ENCODE data around the gene PRR18. TPM values are rescaled to one million over a fixed set of nuclear protein-coding genes. Genes with fewer than 3 reads are reported as not detected.

PRR18 gene
- total and polyA plus RNA-seq, 4 donors: 3.2 to 15.4 (median 9.2) TPM

DNA sequence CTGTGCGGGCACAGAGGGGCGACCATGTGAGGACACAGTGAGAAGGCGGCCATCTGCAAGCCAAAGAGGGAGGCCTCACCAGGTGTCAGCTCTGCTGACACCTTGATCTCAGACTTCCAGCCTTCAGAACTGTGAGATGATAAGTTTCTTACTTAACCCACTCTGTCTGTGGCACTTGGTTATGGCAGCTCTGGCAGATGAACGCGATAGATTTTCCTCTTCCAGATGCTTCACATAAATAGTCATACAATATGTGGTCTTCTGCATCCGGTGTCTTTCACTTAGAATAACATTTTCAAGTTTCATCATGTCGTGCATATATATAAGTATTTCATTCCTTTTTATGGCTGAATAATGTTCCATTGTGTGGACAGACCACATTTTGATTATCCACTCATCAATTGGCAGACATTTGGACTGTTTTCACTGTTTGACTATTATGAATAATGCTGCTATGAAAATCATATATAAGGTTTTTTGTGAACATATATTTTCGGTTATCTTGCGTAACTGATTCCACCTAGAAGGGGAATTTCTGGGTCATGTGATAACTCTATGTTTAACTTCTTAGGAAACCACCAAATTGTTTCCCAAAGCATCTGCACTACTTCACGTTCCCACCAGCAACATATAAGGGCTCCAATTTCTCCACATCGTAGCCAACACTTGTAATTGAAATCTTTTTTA lies 30.2 kb downstream of the PRR18 start:
- peaks cover 3% of the 10 kb centered on the region for H3K27me3 ChIP-seq (ENCODE audit: control insufficient read depth, insufficient read depth, low read length)
- H3K27ac ChIP-seq (ENCODE audit: low read depth, low read length): no peak overlapping the region
- no peak for DNase-seq (ENCODE audit: low read depth in 4 of 6, low spot score in 6 of 6)
- 63% methylated on average over 3 of the region's 11 CpGs for WGBS (ENCODE audit: insufficient coverage)
- H3K4me1 ChIP-seq (ENCODE audit: control insufficient read depth, insufficient read depth, low read length): peaks cover 24% of the 10 kb centered on the region
- no peaks in the 10 kb centered on the region for H3K36me3 ChIP-seq (ENCODE audit: control insufficient read depth, insufficient read depth, low read length)
- no peak overlapping the region for H3K4me3 ChIP-seq (ENCODE audit: low read depth, low read length)
- no peaks in the 10 kb centered on the region for H3K9me3 ChIP-seq (ENCODE audit: control insufficient read depth, insufficient read depth, low read length)

DNA sequence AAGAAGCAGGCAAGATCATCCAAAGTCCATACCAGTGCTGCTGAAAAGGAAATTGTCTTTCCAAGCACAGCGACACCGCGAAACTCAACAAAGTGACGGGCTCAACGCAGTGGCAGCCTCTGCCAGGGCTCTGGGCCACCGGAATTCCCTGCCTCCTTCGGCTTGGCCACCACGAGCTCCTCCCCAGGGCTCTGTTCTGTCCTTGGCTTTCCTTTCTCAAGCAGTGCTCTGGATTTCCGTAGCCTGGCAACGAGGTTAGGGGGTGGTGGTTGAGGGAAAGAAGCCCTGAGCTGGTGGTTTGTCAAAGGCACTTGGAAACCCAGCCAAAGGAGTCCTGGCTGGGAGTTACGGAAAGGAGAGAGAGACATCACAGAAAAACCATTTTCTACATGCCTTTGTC lies 31.2 kb downstream of the PRR18 start:
- Histone ChIP-seq H3K4me3 (ENCODE audit: low read depth, low read length) (peak overlapping the region; percentile 16), H3K27me3 (ENCODE audit: control insufficient read depth, insufficient read depth, low read length) (peaks cover 3% of the 10 kb centered on the region), H3K27ac (ENCODE audit: low read depth, low read length) (peak overlapping the region; percentile 78), H3K9me3 (ENCODE audit: control insufficient read depth, insufficient read depth, low read length) (no peaks in the 10 kb centered on the region), H3K4me1 (ENCODE audit: control insufficient read depth, insufficient read depth, low read length) (peaks cover 24% of the 10 kb centered on the region), H3K36me3 (ENCODE audit: control insufficient read depth, insufficient read depth, low read length) (no peaks in the 10 kb centered on the region)
- WGBS (ENCODE audit: insufficient coverage): 19% methylated on average over 10 of the region's 11 CpGs
- DNase-seq (ENCODE audit: low read depth in 4 of 6, low spot score in 6 of 6): peak; percentile 60 to 93 (median 80)

DNA sequence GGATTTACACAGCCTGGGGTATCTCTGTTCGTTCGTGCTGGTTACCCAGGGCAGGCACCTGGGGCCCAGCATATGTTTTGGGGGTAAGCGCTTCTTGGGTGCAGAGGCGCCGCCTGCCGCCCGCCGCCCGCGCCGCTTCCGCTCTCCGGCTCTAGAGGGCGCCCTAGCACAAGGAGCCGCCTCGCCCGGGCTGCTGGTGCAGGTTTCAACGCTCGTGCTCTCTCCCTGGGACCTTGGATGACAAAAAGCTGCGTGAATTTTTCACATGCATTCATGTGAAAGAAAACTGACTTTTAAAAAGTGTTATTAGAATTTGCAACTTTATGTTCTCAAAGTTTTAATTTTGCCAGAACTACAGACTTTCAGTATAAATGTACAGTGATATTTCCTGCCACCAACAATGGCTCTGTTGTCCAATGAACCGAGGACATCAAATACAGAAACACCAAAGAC lies 32.5 kb downstream of the PRR18 start:
- peak in 4 of 6 donors; percentile 36 to 81 (median 54) for DNase-seq (ENCODE audit: low read depth in 4 of 6, low spot score in 6 of 6)
- Histone ChIP-seq H3K27ac (ENCODE audit: low read depth, low read length) (no peak overlapping the region), H3K4me1 (ENCODE audit: control insufficient read depth, insufficient read depth, low read length) (peaks cover 24% of the 10 kb centered on the region), H3K4me3 (ENCODE audit: low read depth, low read length) (no peak overlapping the region), H3K9me3 (ENCODE audit: control insufficient read depth, insufficient read depth, low read length) (no peaks in the 10 kb centered on the region), H3K27me3 (ENCODE audit: control insufficient read depth, insufficient read depth, low read length) (no peaks in the 10 kb centered on the region), H3K36me3 (ENCODE audit: control insufficient read depth, insufficient read depth, low read length) (no peaks in the 10 kb centered on the region)
- 3% methylated on average over 20 of the region's 21 CpGs for WGBS (ENCODE audit: insufficient coverage)

- H3K27ac ChIP-seq (ENCODE audit: low read depth, low read length): no peak overlapping the region
- no peaks in the 10 kb centered on the region for H3K36me3 ChIP-seq (ENCODE audit: control insufficient read depth, insufficient read depth, low read length)
- H3K4me1 ChIP-seq (ENCODE audit: control insufficient read depth, insufficient read depth, low read length): peaks cover 24% of the 10 kb centered on the region
- H3K9me3 ChIP-seq (ENCODE audit: control insufficient read depth, insufficient read depth, low read length): no peaks in the 10 kb centered on the region
- no peaks in the 10 kb centered on the region for H3K27me3 ChIP-seq (ENCODE audit: control insufficient read depth, insufficient read depth, low read length)
- 68% methylated on average over 6 of the region's 13 CpGs for WGBS (ENCODE audit: insufficient coverage)
- no peak for DNase-seq (ENCODE audit: low read depth in 4 of 6, low spot score in 6 of 6)
- H3K4me3 ChIP-seq (ENCODE audit: low read depth, low read length): no peak overlapping the region
These were observed 33.3 kb downstream of the PRR18 start for GRCh38 chr6:166274739-166275370.

- Histone ChIP-seq H3K4me3 (ENCODE audit: low read depth, low read length) (no peak overlapping the region), H3K9me3 (ENCODE audit: control insufficient read depth, insufficient read depth, low read length) (no peaks in the 10 kb centered on the region), H3K27me3 (ENCODE audit: control insufficient read depth, insufficient read depth, low read length) (peaks cover 2% of the 10 kb centered on the region), H3K4me1 (ENCODE audit: control insufficient read depth, insufficient read depth, low read length) (peaks cover 24% of the 10 kb centered on the region), H3K36me3 (ENCODE audit: control insufficient read depth, insufficient read depth, low read length) (no peaks in the 10 kb centered on the region), H3K27ac (ENCODE audit: low read depth, low read length) (no peak overlapping the region)
- WGBS (ENCODE audit: insufficient coverage): 91% methylated on average over 3 of the region's 4 CpGs
- DNase-seq (ENCODE audit: low read depth in 4 of 6, low spot score in 6 of 6): no peak
These were observed 34.0 kb downstream of the PRR18 start for GRCh38 chr6:166274163-166274562.

DNA sequence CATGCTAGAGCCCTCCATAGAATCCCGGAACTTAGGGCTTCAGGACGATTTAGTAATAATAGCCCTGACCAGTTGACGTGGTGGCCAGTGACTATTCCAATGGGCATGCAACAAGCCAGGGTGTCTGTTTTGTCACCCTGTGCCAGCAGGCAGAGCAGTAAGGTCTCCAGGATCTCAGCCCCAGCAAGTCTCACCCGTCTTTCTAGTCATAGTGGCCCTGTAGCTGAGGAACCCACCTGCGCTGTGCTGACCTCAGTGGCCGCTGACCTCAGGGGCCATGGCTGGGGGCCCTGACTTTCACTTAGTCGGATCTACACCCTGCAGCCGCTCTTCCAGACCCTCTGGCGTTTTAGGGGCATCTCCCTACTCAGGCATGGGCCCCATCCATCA lies 36.8 kb downstream of the PRR18 start:
- WGBS (ENCODE audit: insufficient coverage): 94% methylated on average over 9 of the region's 9 CpGs
- H3K4me1 ChIP-seq (ENCODE audit: control insufficient read depth, insufficient read depth, low read length): peaks cover 13% of the 10 kb centered on the region
- H3K36me3 ChIP-seq (ENCODE audit: control insufficient read depth, insufficient read depth, low read length): no peaks in the 10 kb centered on the region
- no peak overlapping the region for H3K4me3 ChIP-seq (ENCODE audit: low read depth, low read length)
- no peaks in the 10 kb centered on the region for H3K9me3 ChIP-seq (ENCODE audit: control insufficient read depth, insufficient read depth, low read length)
- DNase-seq (ENCODE audit: low read depth in 4 of 6, low spot score in 6 of 6): no peak
- H3K27ac ChIP-seq (ENCODE audit: low read depth, low read length): no peak overlapping the region
- H3K27me3 ChIP-seq (ENCODE audit: control insufficient read depth, insufficient read depth, low read length): peaks cover 13% of the 10 kb centered on the region

- DNase-seq (ENCODE audit: low read depth in 4 of 6, low spot score in 6 of 6): no peak
- Histone ChIP-seq H3K9me3 (ENCODE audit: control insufficient read depth, insufficient read depth, low read length) (no peaks in the 10 kb centered on the region), H3K36me3 (ENCODE audit: control insufficient read depth, insufficient read depth, low read length) (no peaks in the 10 kb centered on the region), H3K4me1 (ENCODE audit: control insufficient read depth, insufficient read depth, low read length) (peaks cover 10% of the 10 kb centered on the region), H3K4me3 (ENCODE audit: low read depth, low read length) (no peak overlapping the region), H3K27ac (ENCODE audit: low read depth, low read length) (no peak overlapping the region), H3K27me3 (ENCODE audit: control insufficient read depth, insufficient read depth, low read length) (peaks cover 13% of the 10 kb centered on the region)
- 91% methylated on average over 9 of the region's 10 CpGs for WGBS (ENCODE audit: insufficient coverage)
These were observed 37.4 kb downstream of the PRR18 start for GRCh38 chr6:166270706-166271375.

GRCh38 chr6:166269301-166270039 lies 38.7 kb downstream of the PRR18 start:
- Histone ChIP-seq H3K36me3 (ENCODE audit: control insufficient read depth, insufficient read depth, low read length) (no peaks in the 10 kb centered on the region), H3K27me3 (ENCODE audit: control insufficient read depth, insufficient read depth, low read length) (peaks cover 13% of the 10 kb centered on the region), H3K27ac (ENCODE audit: low read depth, low read length) (no peak overlapping the region), H3K4me3 (ENCODE audit: low read depth, low read length) (no peak overlapping the region), H3K9me3 (ENCODE audit: control insufficient read depth, insufficient read depth, low read length) (no peaks in the 10 kb centered on the region), H3K4me1 (ENCODE audit: control insufficient read depth, insufficient read depth, low read length) (no peaks in the 10 kb centered on the region)
- WGBS (ENCODE audit: insufficient coverage): 81% methylated on average over 10 of the region's 15 CpGs
- no peak for DNase-seq (ENCODE audit: low read depth in 4 of 6, low spot score in 6 of 6)

DNA sequence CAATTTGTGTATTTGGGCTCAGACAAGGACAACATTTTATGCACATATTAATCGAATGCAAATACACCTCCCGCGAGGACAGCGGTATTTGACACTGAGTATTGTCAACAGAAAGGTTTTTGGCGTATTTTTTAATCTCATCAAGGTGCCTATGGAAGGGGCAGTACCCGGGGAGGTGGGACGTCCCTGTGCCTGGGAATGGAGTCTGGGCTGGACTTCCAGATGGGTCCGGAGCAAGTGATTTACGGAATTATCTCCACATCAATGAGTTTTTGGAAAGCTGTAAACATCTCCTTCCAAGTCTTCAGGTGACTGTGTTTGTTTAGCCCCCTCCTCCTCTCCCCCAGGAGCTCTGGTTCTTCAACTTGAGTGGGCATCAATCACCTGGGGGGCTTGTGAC lies 39.8 kb downstream of the PRR18 start:
- no peak for DNase-seq (ENCODE audit: low read depth in 4 of 6, low spot score in 6 of 6)
- Histone ChIP-seq H3K4me1 (ENCODE audit: control insufficient read depth, insufficient read depth, low read length) (no peaks in the 10 kb centered on the region), H3K4me3 (ENCODE audit: low read depth, low read length) (no peak overlapping the region), H3K36me3 (ENCODE audit: control insufficient read depth, insufficient read depth, low read length) (no peaks in the 10 kb centered on the region), H3K27ac (ENCODE audit: low read depth, low read length) (no peak overlapping the region), H3K27me3 (ENCODE audit: control insufficient read depth, insufficient read depth, low read length) (peaks cover 13% of the 10 kb centered on the region), H3K9me3 (ENCODE audit: control insufficient read depth, insufficient read depth, low read length) (no peaks in the 10 kb centered on the region)
- WGBS (ENCODE audit: insufficient coverage): 34% methylated on average over 6 of the region's 9 CpGs
